GM12878 (cell line): ENCODE measurements around the gene SP2. TPM values are rescaled to one million over a fixed set of nuclear protein-coding genes. Genes with fewer than 3 reads are reported as not detected.

Experiments used
- ATF2 ChIP-seq: IDR thresholded peaks from 2 replicates; pipeline ENCODE4 v1.6.1; 2012; ENCODE audit warnings: low read length, inconsistent platforms
- BMI1 ChIP-seq: fragments of 450-650 bp; IDR thresholded peaks from 2 replicates; pipeline ENCODE4 v1.6.1; 2016; ENCODE audit warnings: mild to moderate bottlenecking, moderate library complexity, borderline replicate concordance
- BRCA1 ChIP-seq: IDR thresholded peaks from 2 replicates; pipeline ENCODE4 v1.6.1; 2011; ENCODE audit warnings: low read depth, low read length, improper control_type of control experiment
- CHD2 ChIP-seq: IDR thresholded peaks from 2 replicates; pipeline ENCODE4 v1.6.1; 2011; ENCODE audit warnings: low read depth, low read length, improper control_type of control experiment, borderline replicate concordance
- EZH2 ChIP-seq: IDR thresholded peaks from 2 replicates; pipeline ENCODE4 v1.6.1; 2012; ENCODE audit warnings: low read depth, mild to moderate bottlenecking, control low read depth, inconsistent platforms, low read length, borderline replicate concordance; ENCODE audit not compliant: control insufficient read depth
- FOXK2 ChIP-seq: fragments of 450-650 bp; IDR thresholded peaks from 2 replicates; pipeline ENCODE4 v1.6.1; 2017; ENCODE audit warnings: mild to moderate bottlenecking, moderate library complexity
- KAT2A ChIP-seq: conservative IDR thresholded peaks from 2 replicates; pipeline ENCODE4 v1.6.1; 2011; ENCODE audit warnings: low read depth, low read length; ENCODE audit not compliant: control insufficient read depth
- MLLT1 ChIP-seq: fragments of 450-650 bp; IDR thresholded peaks from 2 replicates; pipeline ENCODE4 v1.6.1; 2016; ENCODE audit warnings: mild to moderate bottlenecking
- PAX8 ChIP-seq: fragments of 450-650 bp; IDR thresholded peaks from 2 replicates; pipeline ENCODE4 v1.6.1; 2017; ENCODE audit warnings: mild to moderate bottlenecking, moderate library complexity
- POLR2AphosphoS5 ChIP-seq: IDR thresholded peaks from 2 replicates; pipeline ENCODE4 v1.6.1; 2011; ENCODE audit warnings: mild to moderate bottlenecking, low read length, inconsistent platforms
- RUNX3 ChIP-seq: IDR thresholded peaks from 2 replicates; pipeline ENCODE4 v1.6.1; 2012; ENCODE audit warnings: low read length, inconsistent platforms
- SIN3A ChIP-seq: IDR thresholded peaks from 2 replicates; pipeline ENCODE4 v1.6.1; 2012; ENCODE audit warnings: low read depth, low read length, improper control_type of control experiment
- SMAD1 ChIP-seq: fragments of 450-650 bp; IDR thresholded peaks from 2 replicates; pipeline ENCODE4 v1.6.1; 2018; ENCODE audit warnings: mild to moderate bottlenecking, low read depth; ENCODE audit not compliant: partially characterized antibody
- SP1 ChIP-seq: IDR thresholded peaks from one replicate; pipeline ENCODE4 v1.6.1; 2011; ENCODE audit warnings: low read depth, low read length
- SREBF1 ChIP-seq: IDR thresholded peaks from 2 replicates; pipeline ENCODE4 v1.6.1; 2012; ENCODE audit warnings: mild to moderate bottlenecking, low read length
- SUZ12 ChIP-seq: fragments of 200-600 bp; sonication (generic); IDR thresholded peaks from one replicate; pipeline ENCODE4 v1.6.1; 2018; ENCODE audit warnings: antibody characterized with exemption, mild to moderate bottlenecking; ENCODE audit not compliant: unreplicated experiment
- TAF1 ChIP-seq: IDR thresholded peaks from 2 replicates; pipeline ENCODE4 v1.6.1; 2011; ENCODE audit warnings: mild to moderate bottlenecking, low read depth, low read length, borderline replicate concordance
- TARDBP ChIP-seq: IDR thresholded peaks from 2 replicates; pipeline ENCODE4 v1.6.1; 2016; ENCODE audit warnings: borderline replicate concordance
- ZBTB11 ChIP-seq: fragments of 450-650 bp; formaldehyde crosslinking; IDR thresholded peaks from 2 replicates; pipeline ENCODE4 v1.5.0; 2022; ENCODE audit warnings: mild to moderate bottlenecking, missing genetic modification characterization
- ZNF24 ChIP-seq: fragments of 450-650 bp; IDR thresholded peaks from 2 replicates; pipeline ENCODE4 v1.6.1; 2017; ENCODE audit warnings: antibody characterized with exemption, mild to moderate bottlenecking
- polyA plus RNA-seq, 11 experiments: library from polyadenylated mRNA; depleted of rRNA in 4 of 11; unstranded in 6 of 11; stranded (reverse) in 5 of 11; fragments of >200 nt; fragmentation: Nextera tagmentation in 4 of 11; fragmentation: Illumina TruSeq in 1 of 11; extraction: Ambion mirVana in 4 of 11; extraction: Trizol in 1 of 11; gene quantifications; 1 replicate in 1 of 11; 2 replicates in 10 of 11; pipeline versions ENCODE4 v1.2.1 to v1.2.3, GENCODE V29; 2011 to 2016; ENCODE audit warnings: inconsistent platforms in 2 of 11, missing spikeins in 2 of 11, low read depth in 1 of 11
- total RNA-seq, 4 experiments: library from RNA; depleted of rRNA in 3 of 4; stranded (reverse); fragments of >200 nt in 3 of 4; fragmentation: Illumina TruSeq in 1 of 4; extraction: Trizol in 1 of 4; gene quantifications; 2 replicates each; pipeline versions ENCODE4 v1.2.1 to v1.2.3, GENCODE V29; 2013 to 2021

SP2 gene
- total and polyA plus RNA-seq, 10 of the 15 experiments (the other 5 are each of a cell fraction or from before 2014, with no cell fraction given), result 1.2 to 19.1 (median 4.8) TPM

GRCh38 chr17:47895856-47896671 is at the start of gene SP2 (continued):
- no peak for TF ChIP-seq ZBTB11 (CRISPR knock-in tag)
- peak; percentile 99 for TF ChIP-seq CHD2
- no peak for TF ChIP-seq BMI1
- TF ChIP-seq SP1, result peak; percentile 100
- TF ChIP-seq MLLT1, result no peak
- no peak for TF ChIP-seq ZNF24
- TF ChIP-seq FOXK2, result peak; percentile 94
- peak; percentile 63 for TF ChIP-seq RUNX3
- TF ChIP-seq KAT2A, result no peak
- TF ChIP-seq BRCA1, result peak; percentile 32; the same call in 1 of the 2 replicates
- peak; percentile 79 for TF ChIP-seq POLR2AphosphoS5
- TF ChIP-seq TAF1, result peak; percentile 28; the same call in 1 of the 2 replicates
- TF ChIP-seq SIN3A, result peak; percentile 86
- no peak for TF ChIP-seq SMAD1
- no peak for TF ChIP-seq SUZ12
- no peak for TF ChIP-seq EZH2
- TF ChIP-seq TARDBP, result no peak
- peak; percentile 64; the same call in 1 of the 2 replicates for TF ChIP-seq SREBF1
- TF ChIP-seq PAX8, result no peak
- no peak; the same call in 1 of the 2 replicates for TF ChIP-seq ATF2
